ENCODE data around the gene NCOA1. TPM values are rescaled to one million over a fixed set of nuclear protein-coding genes. Genes with fewer than 3 reads are reported as not detected.

The NCOA1 gene
- total RNA-seq, 4 donors from 2014 or later: 42.3 to 66.9 (median 47.4) TPM

DNA sequence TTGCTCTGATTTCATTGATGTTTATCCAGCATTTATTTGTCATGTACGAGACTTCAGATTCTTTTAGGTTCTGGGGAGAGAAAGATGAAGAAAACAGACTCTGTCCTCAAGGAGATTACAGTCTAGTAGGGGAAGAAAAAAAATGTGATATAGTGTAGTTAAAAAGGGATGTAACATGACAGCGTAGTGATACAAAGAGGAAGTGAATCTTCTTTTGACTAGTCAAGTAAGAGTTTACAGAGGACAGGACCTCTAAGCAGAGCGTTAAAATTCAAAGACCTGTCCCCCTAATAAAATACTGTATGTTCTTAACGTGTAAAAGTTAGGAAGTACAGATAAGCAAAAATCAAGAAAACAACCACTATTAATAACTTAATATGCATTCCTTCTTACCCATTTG lies 47.7 kb downstream of the NCOA1 start:
- H3K27me3 ChIP-seq: no peaks in the 10 kb centered on the region
- H3K4me3 ChIP-seq: no peak overlapping the region
- H3K27ac ChIP-seq: no peak overlapping the region
- H3K9me3 ChIP-seq: no peaks in the 10 kb centered on the region
- 78 to 89% methylated on average over 3 to 4 of the region's 4 CpGs for WGBS, 2 donors (ENCODE audit: low coverage in 1 of 2)
- ATAC-seq: no peak
- TF ChIP-seq POLR2A (IDR thresholded peaks at IDR 0.05): no peak
- TF ChIP-seq EP300 (IDR thresholded peaks at IDR 0.05): no peak
- no peak for TF ChIP-seq CTCF (IDR thresholded peaks at IDR 0.05)
- no peak for TF ChIP-seq POLR2AphosphoS5 (IDR thresholded peaks at IDR 0.05)
- H3K4me1 ChIP-seq: peaks cover 0 to 10% (median 0%) of the 10 kb centered on the region in 3 donors
- peaks cover 0 to 4% of the 10 kb centered on the region in 2 donors for H3K36me3 ChIP-seq

GRCh38 chr2:24539258-24539657 lies 48.2 kb downstream of the NCOA1 start:
- no peak for TF ChIP-seq POLR2AphosphoS5 (IDR thresholded peaks at IDR 0.05)
- Histone ChIP-seq H3K4me3 (no peak overlapping the region), H3K27me3 (no peaks in the 10 kb centered on the region), H3K27ac (no peak overlapping the region), H3K36me3 (peaks cover 0 to 4% of the 10 kb centered on the region in 2 donors), H3K9me3 (no peaks in the 10 kb centered on the region), H3K4me1 (peaks cover 0 to 10% (median 0%) of the 10 kb centered on the region in 3 donors)
- WGBS, 2 donors (ENCODE audit: low coverage in 1 of 2): 83 to 86% methylated on average over 1 of the region's 1 CpG
- no peak for ATAC-seq

- Histone ChIP-seq H3K4me3 (no peak overlapping the region), H3K27ac (no peak overlapping the region), H3K9me3 (no peaks in the 10 kb centered on the region), H3K36me3 (peaks cover 0 to 4% of the 10 kb centered on the region in 2 donors), H3K4me1 (peaks cover 0 to 10% (median 0%) of the 10 kb centered on the region in 3 donors), H3K27me3 (no peaks in the 10 kb centered on the region)
- WGBS, 2 donors (ENCODE audit: low coverage in 1 of 2): 63 to 92% methylated on average over 2 of the region's 2 CpGs
- no peak for ATAC-seq
- TF ChIP-seq POLR2AphosphoS5 (IDR thresholded peaks at IDR 0.05): no peak
- TF ChIP-seq POLR2A (IDR thresholded peaks at IDR 0.05): no peak
- no peak for TF ChIP-seq CTCF (IDR thresholded peaks at IDR 0.05)
- no peak for TF ChIP-seq EP300 (IDR thresholded peaks at IDR 0.05)
Measured at GRCh38 chr2:24540011-24540477, 49.0 kb downstream of the NCOA1 start.

DNA sequence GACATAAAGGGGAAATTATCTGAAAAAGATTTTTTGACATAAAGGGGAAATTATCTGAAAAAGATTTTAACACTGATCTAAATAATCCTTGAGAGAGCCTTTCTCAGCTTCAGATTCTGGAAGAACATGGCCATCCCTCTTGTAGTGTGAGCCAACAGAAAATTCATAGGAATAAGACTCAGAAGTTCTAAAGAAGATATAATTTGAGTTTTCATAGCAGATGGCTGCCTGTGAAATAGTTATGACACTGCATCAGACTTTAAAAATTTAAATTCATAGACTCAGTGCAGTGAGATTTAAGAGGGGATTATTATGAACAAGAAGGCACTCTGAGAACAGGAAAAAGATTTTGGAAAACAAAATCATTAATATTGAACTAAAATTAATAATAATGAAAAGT lies 50.6 kb downstream of the NCOA1 start:
- Histone ChIP-seq H3K9me3 (no peaks in the 10 kb centered on the region), H3K4me1 (peaks cover 0 to 10% (median 0%) of the 10 kb centered on the region in 3 donors), H3K27ac (no peak overlapping the region), H3K36me3 (peaks cover 0 to 2% of the 10 kb centered on the region in 2 donors), H3K4me3 (no peak overlapping the region), H3K27me3 (no peaks in the 10 kb centered on the region)
- ATAC-seq: no peak
- TF ChIP-seq POLR2AphosphoS5 (IDR thresholded peaks at IDR 0.05) (no peak), CTCF (IDR thresholded peaks at IDR 0.05) (no peak)

DNA sequence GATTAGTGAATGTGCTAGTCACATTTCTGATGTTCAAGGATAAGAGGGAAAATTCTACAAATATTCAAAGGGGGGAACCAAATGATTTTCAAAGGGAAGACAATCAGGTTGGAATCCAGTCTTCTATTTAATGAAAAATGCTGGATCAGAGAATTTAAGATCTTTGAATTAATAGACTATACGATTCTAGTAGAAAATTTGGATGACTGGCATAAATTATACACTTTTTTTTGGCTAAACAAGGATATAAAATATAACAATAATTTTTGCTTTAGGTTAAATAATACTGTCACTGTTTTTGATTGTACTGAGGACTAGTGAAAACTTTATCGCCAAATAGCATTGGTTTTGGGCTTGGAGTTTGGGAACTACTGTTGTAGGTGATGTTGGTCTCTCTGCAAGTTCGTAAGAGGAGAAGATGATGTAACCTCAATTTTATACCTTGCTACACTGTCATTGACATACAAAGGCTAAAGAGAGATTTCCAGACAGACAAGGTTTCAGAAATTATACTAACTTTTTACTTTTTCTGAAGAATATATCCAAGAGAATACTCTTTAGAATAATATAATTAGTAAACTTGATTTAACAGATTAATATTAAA lies 51.3 kb downstream of the NCOA1 start:
- no peak overlapping the region for H3K27ac ChIP-seq
- WGBS, 2 donors (ENCODE audit: low coverage in 1 of 2): 95 to 98% methylated on average over 3 of the region's 3 CpGs
- no peaks in the 10 kb centered on the region for H3K36me3 ChIP-seq
- H3K4me1 ChIP-seq: peaks cover 0 to 10% (median 0%) of the 10 kb centered on the region in 3 donors
- TF ChIP-seq POLR2A (IDR thresholded peaks at IDR 0.05) (no peak), CTCF (IDR thresholded peaks at IDR 0.05) (no peak), POLR2AphosphoS5 (IDR thresholded peaks at IDR 0.05) (no peak), EP300 (IDR thresholded peaks at IDR 0.05) (no peak)
- no peaks in the 10 kb centered on the region for H3K27me3 ChIP-seq
- no peaks in the 10 kb centered on the region for H3K9me3 ChIP-seq
- no peak for ATAC-seq
- H3K4me3 ChIP-seq: no peak overlapping the region

Measured in gastroesophageal sphincter (tissue), 4 donors.